Naive thymus-derived CD8-positive, alpha-beta T cell (primary cell): ENCODE results near the gene SWAP70. TPM values are rescaled to one million over a fixed set of nuclear protein-coding genes. Genes with fewer than 3 reads are reported as not detected.

Source experiments
- ATAC-seq, 2 donors: fragments of 150-1000 bp; cut with Tn5 transposase in 1 of 2; sonication (Bioruptor Pico), chemical (Tn5 transposase) in 1 of 2; 1 replicate in 1 of 2; 2 replicates in 1 of 2; pipeline ENCODE4 v1.10.0; 2021; ENCODE audit warnings: mild to moderate bottlenecking in 2 of 2, moderate library complexity in 2 of 2
- POLR2A ChIA-PET: fragments of 350-600 bp; sonication (Branson Sonifier 250); formaldehyde crosslinking; loops from one replicate; lab custom pipeline; 2021; ENCODE audit warnings: antibody characterized with exemption; lab: Charles Lee
- DNase-seq, 10 donors: peaks; one replicate each; pipeline versions ENCODE4 v3.0.0 to v3.0.0-alpha.2; 2020 to 2022
- H3K27ac Mint-ChIP-seq, 10 donors: one replicate each; pipeline ENCODE4 v1.8.0; 2020 to 2022; ENCODE audit warnings: mild to moderate bottlenecking in 10 of 10, mixed read lengths in 10 of 10, moderate library complexity in 4 of 10, inconsistent platforms in 1 of 10
- H3K27me3 Mint-ChIP-seq, 5 donors: one replicate each; pipeline ENCODE4 v1.8.0; 2021 to 2022; ENCODE audit warnings: mixed read lengths in 5 of 5
- H3K36me3 Mint-ChIP-seq, 3 donors: one replicate each; pipeline ENCODE4 v1.8.0; 2020 to 2022; ENCODE audit warnings: mixed read lengths in 3 of 3, mild to moderate bottlenecking in 2 of 3, inconsistent platforms in 1 of 3
- H3K4me1 Mint-ChIP-seq, 4 donors: one replicate each; pipeline ENCODE4 v1.8.0; 2021 to 2022; ENCODE audit warnings: mixed read lengths in 4 of 4
- H3K4me3 Mint-ChIP-seq, 10 donors: one replicate each; pipeline ENCODE4 v1.8.0; 2020 to 2022; ENCODE audit warnings: mild to moderate bottlenecking in 10 of 10, mixed read lengths in 10 of 10, moderate library complexity in 6 of 10, inconsistent platforms in 1 of 10
- H3K9me3 Mint-ChIP-seq, 9 donors: one replicate each; pipeline ENCODE4 v1.8.0; 2020 to 2022; ENCODE audit warnings: mixed read lengths in 9 of 9, mild to moderate bottlenecking in 3 of 9, inconsistent platforms in 1 of 9, moderate library complexity in 1 of 9
- polyA plus RNA-seq, 3 donors: library from polyadenylated mRNA; unstranded; fragments of 300-500 nt; fragmentation: Illumina TruSeq; gene quantifications; one replicate each; pipeline ENCODE4 v1.2.3, GENCODE V29; 2021
- total RNA-seq, 8 experiments: library from RNA in 2 of 8; stranded (reverse) in 2 of 8; gene quantifications; one replicate each; pipeline ENCODE4 v1.2.3 and lab custom pipeline; 2021 to 2026

SWAP70 gene
- total and polyA plus RNA-seq, 5 experiments from 2014 or later = 2.7 to 13.7 (median 4.9) TPM

GRCh38 chr11:9759519-9760192 is 95.8 kb downstream of the SWAP70 start:
- Mint-ChIP-seq H3K9me3 (no peaks in the 10 kb centered on the region), H3K27ac (peak overlapping the region in 8 of 10 donors; percentile 31 to 95 (median 82)), H3K27me3 (no peaks in the 10 kb centered on the region), H3K36me3 (no peaks in the 10 kb centered on the region), H3K4me1 (peaks cover 13 to 46% (median 29%) of the 10 kb centered on the region in 4 donors), H3K4me3 (peak overlapping the region; percentile 69 to 91 (median 82))
- POLR2A ChIA-PET = interaction anchor here (0.6 to 0.9 kb wide), 2 partner anchors 548 to 1049 kb away, joined by 3 read pairs; partner anchors contain the start of gene EIF4G2
- peak; percentile 41 to 67 for ATAC-seq
- peak in 8 of 10 donors; percentile 13 to 89 (median 32) for DNase-seq

- POLR2A ChIA-PET = no interaction called here
- Mint-ChIP-seq H3K4me3 (peak overlapping the region in 3 of 10 donors; percentile 15 to 87 (median 21)), H3K36me3 (no peaks in the 10 kb centered on the region), H3K27me3 (no peaks in the 10 kb centered on the region), H3K9me3 (no peaks in the 10 kb centered on the region), H3K4me1 (peaks cover 13 to 42% (median 29%) of the 10 kb centered on the region in 4 donors), H3K27ac (peak overlapping the region in 3 of 10 donors; percentile 26 to 95 (median 90))
- ATAC-seq (no peak), DNase-seq (no peak)
Measured at GRCh38 chr11:9760193-9760575, 96.3 kb downstream of the SWAP70 start.

GRCh38 chr11:9761441-9761945 is 97.6 kb downstream of the SWAP70 start:
- Mint-ChIP-seq H3K36me3 (no peaks in the 10 kb centered on the region), H3K4me3 (no peak overlapping the region), H3K9me3 (no peaks in the 10 kb centered on the region), H3K4me1 (peaks cover 9 to 29% (median 21%) of the 10 kb centered on the region in 4 donors), H3K27me3 (no peaks in the 10 kb centered on the region), H3K27ac (peak overlapping the region in 1 of 10 donors; percentile 16)
- DNase-seq = no peak
- POLR2A ChIA-PET = no interaction called here
- ATAC-seq = no peak

- ATAC-seq (no peak), DNase-seq (no peak)
- Mint-ChIP-seq H3K4me3 (no peak overlapping the region), H3K4me1 (peaks cover 9 to 20% (median 17%) of the 10 kb centered on the region in 4 donors), H3K9me3 (no peaks in the 10 kb centered on the region), H3K27me3 (no peaks in the 10 kb centered on the region), H3K36me3 (no peaks in the 10 kb centered on the region), H3K27ac (peak overlapping the region in 2 of 10 donors; percentile 16 to 34)
- POLR2A ChIA-PET = no interaction called here
Measured at GRCh38 chr11:9762531-9762930, 98.7 kb downstream of the SWAP70 start.

GRCh38 chr11:9763301-9763700 is 99.4 kb downstream of the SWAP70 start:
- no peaks in the 10 kb centered on the region for H3K36me3 Mint-ChIP-seq
- H3K27ac Mint-ChIP-seq = peak overlapping the region in 2 of 10 donors; percentile 8 to 18
- POLR2A ChIA-PET = no interaction called here
- DNase-seq (no peak), ATAC-seq (no peak)
- H3K27me3 Mint-ChIP-seq = no peaks in the 10 kb centered on the region
- no peaks in the 10 kb centered on the region for H3K9me3 Mint-ChIP-seq
- H3K4me3 Mint-ChIP-seq = no peak overlapping the region
- H3K4me1 Mint-ChIP-seq = peaks cover 6 to 16% (median 13%) of the 10 kb centered on the region in 4 donors

GRCh38 chr11:9765320-9766101 is 101.6 kb downstream of the SWAP70 start:
- Mint-ChIP-seq H3K36me3 (peaks cover 0 to 2% (median 0%) of the 10 kb centered on the region in 3 donors), H3K4me3 (no peak overlapping the region), H3K4me1 (peaks cover 0 to 5% (median 0%) of the 10 kb centered on the region in 4 donors), H3K27me3 (no peaks in the 10 kb centered on the region), H3K27ac (peak overlapping the region in 1 of 10 donors; percentile 20), H3K9me3 (no peaks in the 10 kb centered on the region)
- POLR2A ChIA-PET = no interaction called here
- ATAC-seq (no peak), DNase-seq (no peak)

GRCh38 chr11:9769621-9770020 is 105.7 kb downstream of the SWAP70 start:
- DNase-seq (no peak), ATAC-seq (no peak)
- H3K9me3 Mint-ChIP-seq = no peaks in the 10 kb centered on the region
- peak overlapping the region in 1 of 10 donors; percentile 78 for H3K27ac Mint-ChIP-seq
- H3K4me1 Mint-ChIP-seq = peaks cover 0 to 5% (median 0%) of the 10 kb centered on the region in 4 donors
- H3K4me3 Mint-ChIP-seq = no peak overlapping the region
- H3K36me3 Mint-ChIP-seq = peaks cover 0 to 2% (median 2%) of the 10 kb centered on the region in 3 donors
- no peaks in the 10 kb centered on the region for H3K27me3 Mint-ChIP-seq
- POLR2A ChIA-PET = no interaction called here

- Mint-ChIP-seq H3K4me1 (peaks cover 0 to 6% (median 0%) of the 10 kb centered on the region in 4 donors), H3K4me3 (no peak overlapping the region), H3K27ac (no peak overlapping the region), H3K27me3 (no peaks in the 10 kb centered on the region), H3K36me3 (peaks cover 0 to 2% (median 2%) of the 10 kb centered on the region in 3 donors), H3K9me3 (no peaks in the 10 kb centered on the region)
- POLR2A ChIA-PET = no interaction called here
- no peak for ATAC-seq
- DNase-seq = no peak
Measured at GRCh38 chr11:9771071-9771511, 107.2 kb downstream of the SWAP70 start.

- Mint-ChIP-seq H3K9me3 (no peaks in the 10 kb centered on the region), H3K27ac (peak overlapping the region in 1 of 10 donors; percentile 32), H3K36me3 (peaks cover 0 to 2% (median 2%) of the 10 kb centered on the region in 3 donors), H3K27me3 (no peaks in the 10 kb centered on the region), H3K4me3 (no peak overlapping the region), H3K4me1 (peaks cover 0 to 6% (median 0%) of the 10 kb centered on the region in 4 donors)
- DNase-seq (no peak), ATAC-seq (no peak)
- POLR2A ChIA-PET = no interaction called here
Measured at GRCh38 chr11:9772218-9772617, 108.3 kb downstream of the SWAP70 start.

- no peak for DNase-seq
- no peaks in the 10 kb centered on the region for H3K9me3 Mint-ChIP-seq
- peaks cover 0 to 6% (median 0%) of the 10 kb centered on the region in 4 donors for H3K4me1 Mint-ChIP-seq
- H3K36me3 Mint-ChIP-seq = peaks cover 0 to 8% (median 4%) of the 10 kb centered on the region in 3 donors
- no peak overlapping the region for H3K4me3 Mint-ChIP-seq
- no peaks in the 10 kb centered on the region for H3K27me3 Mint-ChIP-seq
- POLR2A ChIA-PET = no interaction called here
- ATAC-seq = no peak
- H3K27ac Mint-ChIP-seq = peak overlapping the region in 1 of 10 donors; percentile 26
Measured at GRCh38 chr11:9773524-9773923, 109.6 kb downstream of the SWAP70 start.

GRCh38 chr11:9774109-9774508 is 110.2 kb downstream of the SWAP70 start:
- H3K4me1 Mint-ChIP-seq = peaks cover 0 to 5% (median 0%) of the 10 kb centered on the region in 4 donors
- DNase-seq = no peak
- H3K4me3 Mint-ChIP-seq = no peak overlapping the region
- ATAC-seq = no peak
- H3K27ac Mint-ChIP-seq = peak overlapping the region in 2 of 10 donors; percentile 13 to 64
- H3K9me3 Mint-ChIP-seq = no peaks in the 10 kb centered on the region
- H3K27me3 Mint-ChIP-seq = no peaks in the 10 kb centered on the region
- POLR2A ChIA-PET = no interaction called here
- peaks cover 0 to 8% (median 4%) of the 10 kb centered on the region in 3 donors for H3K36me3 Mint-ChIP-seq

GRCh38 chr11:9774591-9775397 is 110.9 kb downstream of the SWAP70 start:
- Mint-ChIP-seq H3K9me3 (no peaks in the 10 kb centered on the region), H3K4me1 (peaks cover 0 to 4% (median 0%) of the 10 kb centered on the region in 4 donors), H3K27ac (peak overlapping the region in 2 of 10 donors; percentile 6 to 13), H3K4me3 (no peak overlapping the region), H3K36me3 (peaks cover under 1 to 13% (median 6%) of the 10 kb centered on the region in 3 donors), H3K27me3 (no peaks in the 10 kb centered on the region)
- no peak for ATAC-seq
- DNase-seq = no peak
- POLR2A ChIA-PET = no interaction called here
